RWPE1 (cell line): ENCODE data around the gene CNN2.

Experiments used
- CTCF ChIA-PET: fragments of 350-600 bp; sonication (Branson Sonifier 250); formaldehyde crosslinking; extraction: SDS; loops from one replicate; lab custom pipeline; 2021; lab: Yijun Ruan, JAX
- POLR2A ChIA-PET: fragments of 400-600 bp; formaldehyde crosslinking; extraction: SDS; loops from one replicate; lab custom pipeline; 2020; ENCODE audit warnings: antibody characterized with exemption; ENCODE audit not compliant: low non-redundant PET; lab: Yijun Ruan, JAX
- DNase-seq: peaks from one replicate; pipeline ENCODE4 v3.0.0; 2012; ENCODE audit warnings: low spot score
- H3K27ac ChIP-seq: fragments of 450-650 bp; 2 replicates; pipeline ENCODE4 v1.5.1; 2017
- TF ChIP-seq, protein P1 (sequence below): fragments of 450-650 bp; conservative IDR thresholded peaks from 2 replicates; pipeline ENCODE4 v1.5.1; 2017; ENCODE audit warnings: low read depth, mild to moderate bottlenecking

Gene CNN2

DNA sequence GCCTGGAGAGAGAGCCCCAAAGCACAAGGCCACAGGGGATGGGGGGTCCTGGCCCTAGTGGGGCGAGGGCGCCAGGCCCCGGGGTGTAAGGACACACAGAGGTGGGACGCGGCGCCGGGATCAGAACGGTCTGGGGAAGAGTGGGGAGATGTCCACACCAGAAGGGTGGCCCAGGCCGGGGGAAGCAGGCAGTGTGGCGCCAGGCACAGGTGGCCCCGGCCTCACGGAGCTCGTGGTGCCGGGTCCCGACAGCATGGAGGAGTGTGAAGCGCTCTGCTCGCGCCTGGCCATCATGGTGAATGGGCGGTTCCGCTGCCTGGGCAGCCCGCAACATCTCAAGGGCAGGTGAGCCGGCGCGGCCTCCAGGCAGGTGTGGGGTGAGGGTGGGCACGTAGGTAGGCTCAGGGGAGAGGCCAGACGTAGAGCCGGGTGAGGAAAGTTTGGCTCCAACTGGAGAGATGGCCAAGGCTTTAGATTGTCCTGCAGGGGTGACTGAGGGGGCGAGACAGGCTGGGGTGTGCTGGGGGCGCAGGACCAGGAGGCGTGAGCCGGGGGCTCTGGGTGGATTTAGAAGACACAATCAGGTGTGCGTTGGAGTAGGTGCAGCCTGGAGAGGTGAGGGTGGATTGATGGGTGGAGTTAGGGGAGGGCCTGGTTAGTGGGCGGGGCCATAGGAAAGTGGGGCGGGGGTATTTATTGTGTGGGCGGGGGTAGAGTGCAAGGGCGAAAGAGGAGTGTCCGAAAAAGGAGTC is 37.7 kb downstream of the CNN2 start:
- CTCF ChIA-PET, result interaction anchor here (0.5 to 1.5 kb wide), 10 partner anchors 8 to 159 kb away, joined by 3 to 8 read pairs (median 3); no protein-coding TSS in a partner anchor
- DNase-seq, result no peak
- POLR2A ChIA-PET, result no interaction called here
- peak overlapping the region; percentile 83 for H3K27ac ChIP-seq
- TF ChIP-seq, protein P1, sequence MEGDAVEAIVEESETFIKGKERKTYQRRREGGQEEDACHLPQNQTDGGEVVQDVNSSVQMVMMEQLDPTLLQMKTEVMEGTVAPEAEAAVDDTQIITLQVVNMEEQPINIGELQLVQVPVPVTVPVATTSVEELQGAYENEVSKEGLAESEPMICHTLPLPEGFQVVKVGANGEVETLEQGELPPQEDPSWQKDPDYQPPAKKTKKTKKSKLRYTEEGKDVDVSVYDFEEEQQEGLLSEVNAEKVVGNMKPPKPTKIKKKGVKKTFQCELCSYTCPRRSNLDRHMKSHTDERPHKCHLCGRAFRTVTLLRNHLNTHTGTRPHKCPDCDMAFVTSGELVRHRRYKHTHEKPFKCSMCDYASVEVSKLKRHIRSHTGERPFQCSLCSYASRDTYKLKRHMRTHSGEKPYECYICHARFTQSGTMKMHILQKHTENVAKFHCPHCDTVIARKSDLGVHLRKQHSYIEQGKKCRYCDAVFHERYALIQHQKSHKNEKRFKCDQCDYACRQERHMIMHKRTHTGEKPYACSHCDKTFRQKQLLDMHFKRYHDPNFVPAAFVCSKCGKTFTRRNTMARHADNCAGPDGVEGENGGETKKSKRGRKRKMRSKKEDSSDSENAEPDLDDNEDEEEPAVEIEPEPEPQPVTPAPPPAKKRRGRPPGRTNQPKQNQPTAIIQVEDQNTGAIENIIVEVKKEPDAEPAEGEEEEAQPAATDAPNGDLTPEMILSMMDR, result no peak

DNA sequence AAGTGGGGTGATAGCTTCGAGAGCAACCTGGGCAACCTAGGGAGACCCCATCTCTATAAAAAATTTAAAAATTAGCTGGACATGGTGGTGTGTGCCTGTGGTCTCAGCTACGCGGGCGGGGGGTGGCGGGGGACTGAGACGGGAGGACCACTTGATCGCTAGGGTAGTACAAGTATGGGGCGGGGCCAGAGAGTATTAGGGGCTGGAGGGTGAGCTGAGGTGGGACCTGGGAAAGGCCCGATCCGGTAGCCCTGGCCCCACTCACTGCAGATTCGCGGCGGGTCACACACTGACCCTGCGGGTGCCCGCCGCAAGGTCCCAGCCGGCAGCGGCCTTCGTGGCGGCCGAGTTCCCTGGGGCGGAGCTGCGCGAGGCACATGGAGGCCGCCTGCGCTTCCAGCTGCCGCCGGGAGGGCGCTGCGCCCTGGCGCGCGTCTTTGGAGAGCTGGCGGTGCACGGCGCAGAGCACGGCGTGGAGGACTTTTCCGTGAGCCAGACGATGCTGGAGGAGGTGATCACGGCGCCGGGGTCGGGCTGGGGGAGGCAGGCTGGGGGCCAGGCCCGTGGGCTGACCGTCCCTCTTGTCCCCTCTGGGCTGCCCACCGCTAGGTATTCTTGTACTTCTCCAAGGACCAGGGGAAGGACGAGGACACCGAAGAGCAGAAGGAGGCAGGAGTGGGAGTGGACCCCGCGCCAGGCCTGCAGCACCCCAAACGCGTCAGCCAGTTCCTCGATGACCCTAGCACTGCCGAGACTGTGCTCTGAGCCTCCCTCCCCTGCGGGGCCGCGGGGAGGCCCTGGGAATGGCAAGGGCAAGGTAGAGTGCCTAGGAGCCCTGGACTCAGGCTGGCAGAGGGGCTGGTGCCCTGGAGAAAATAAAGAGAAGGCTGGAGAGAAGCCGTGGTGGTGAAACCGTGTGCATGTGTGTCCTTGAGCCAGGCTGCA is 38.5 kb downstream of the CNN2 start:
- TF ChIP-seq, protein P1, result peak; percentile 89
- H3K27ac ChIP-seq, result peak overlapping the region; percentile 83
- POLR2A ChIA-PET, result interaction anchor here (0.6 kb wide), 2 partner anchors 25 to 39 kb away, joined by 3 read pairs; no protein-coding TSS in a partner anchor
- CTCF ChIA-PET, result interaction anchor here (0.5 to 1.5 kb wide), 13 partner anchors 8 to 158 kb away, joined by 3 to 8 read pairs (median 3); partner anchors contain the start of gene STK11
- DNase-seq, result peak; percentile 60

DNA sequence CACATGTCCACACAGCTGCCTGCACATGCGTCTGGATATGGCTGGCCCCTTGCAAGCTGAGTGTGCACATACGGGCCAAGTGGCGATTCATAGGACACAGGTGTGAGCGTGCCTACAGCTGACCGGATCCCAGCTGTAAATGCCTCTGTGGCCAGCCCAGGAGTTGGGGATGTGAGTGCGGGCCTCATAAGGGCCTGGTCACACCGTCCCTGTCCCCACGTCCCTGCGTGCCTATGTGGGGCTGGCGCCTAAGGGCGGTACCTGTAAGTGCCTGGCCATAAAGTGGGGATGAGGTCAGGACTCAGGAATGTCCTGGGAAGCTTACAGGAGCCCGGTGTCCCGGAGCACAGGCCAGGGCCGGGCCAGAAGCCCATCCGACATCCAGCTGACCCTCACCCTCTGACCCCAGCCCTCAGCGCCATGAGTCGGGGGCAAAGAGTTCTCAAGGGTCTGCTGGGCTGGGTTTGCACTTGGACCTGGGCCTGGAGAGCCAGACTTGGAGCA is 39.2 kb downstream of the CNN2 start:
- CTCF ChIA-PET, result interaction anchor here (0.5 to 1.5 kb wide), 9 partner anchors 15 to 227 kb away, joined by 3 to 8 read pairs (median 4); partner anchors contain the start of gene STK11
- H3K27ac ChIP-seq, result peak overlapping the region; percentile 83
- POLR2A ChIA-PET, result interaction anchor here (0.6 kb wide), 1 partner anchor 40 kb away, joined by 3 read pairs; no protein-coding TSS in a partner anchor
- TF ChIP-seq, protein P1, result no peak
- no peak for DNase-seq

DNA sequence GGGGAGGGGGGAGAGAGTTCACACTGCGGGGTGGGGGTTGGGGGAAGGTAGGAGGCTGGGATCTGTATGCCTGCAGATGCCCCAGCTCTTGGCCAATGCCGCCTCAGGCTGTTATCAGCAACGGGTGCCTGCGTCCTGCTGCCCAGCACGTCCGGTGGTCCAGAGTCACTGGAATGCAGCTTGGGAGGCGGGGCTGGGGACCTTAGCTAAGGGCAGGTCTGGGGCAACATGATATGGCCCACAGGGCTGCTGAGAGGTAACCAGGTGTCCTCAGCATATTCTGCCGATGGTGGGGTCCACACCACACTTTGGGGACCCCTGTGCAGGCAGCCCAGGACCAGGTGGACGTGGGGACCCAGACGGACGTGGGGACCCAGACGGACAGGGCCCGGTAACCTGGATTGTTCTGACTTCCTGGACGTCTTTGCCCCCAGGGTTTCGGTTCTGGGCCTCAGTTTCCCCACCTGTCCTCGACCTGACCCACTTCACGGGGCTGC is 39.9 kb downstream of the CNN2 start:
- TF ChIP-seq, protein P1, result no peak
- ChIA-PET CTCF (interaction anchor here (0.6 to 1.3 kb wide), 2 partner anchors 20 to 228 kb away, joined by 4 to 5 read pairs; no protein-coding TSS in a partner anchor), POLR2A (interaction anchor here (0.6 kb wide), 1 partner anchor 29 kb away, joined by 3 read pairs; no protein-coding TSS in a partner anchor)
- peak overlapping the region; percentile 83 for H3K27ac ChIP-seq
- DNase-seq, result no peak

DNA sequence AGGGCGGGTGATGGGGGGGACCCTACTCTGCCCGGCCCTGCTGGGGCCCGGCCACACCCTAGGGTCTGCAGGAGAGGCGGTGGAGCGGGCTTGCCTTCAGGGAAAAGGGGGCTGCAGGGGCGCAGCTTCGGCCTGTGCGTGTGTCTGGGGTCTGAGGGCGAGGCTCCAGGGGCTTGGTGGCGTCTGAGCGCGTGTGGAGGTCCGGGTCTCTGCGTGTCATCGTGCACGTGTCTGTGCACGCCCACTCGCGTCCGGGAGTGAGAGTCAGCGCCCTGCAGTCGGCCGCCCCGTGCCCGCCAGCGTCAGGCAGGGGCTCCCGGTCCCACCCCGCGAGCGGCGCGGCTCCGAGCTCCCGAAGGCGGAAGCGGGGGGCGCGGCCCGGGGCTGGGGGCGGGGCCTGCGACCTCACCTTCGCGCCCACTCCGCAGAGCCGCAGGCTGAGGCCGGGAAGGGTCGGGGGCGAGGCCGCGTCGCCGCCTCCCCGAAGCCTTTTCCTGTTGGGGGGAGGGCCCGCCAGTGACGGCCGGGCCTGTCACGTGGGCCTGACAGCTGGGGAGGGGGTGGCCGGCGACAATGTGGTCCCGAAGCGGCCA is 40.4 kb downstream of the CNN2 start, which contains the start of gene ARHGAP45:
TSS of gene ARHGAP45 (plus strand) at position 420 of the 593 bp plus-strand sequence. CDS start 239 bp downstream, outside the sequence.
- TF ChIP-seq, protein P1, result no peak
- DNase-seq, result no peak
- POLR2A ChIA-PET, result interaction anchor here (0.6 kb wide), 1 partner anchor 30 kb away, joined by 3 read pairs; no protein-coding TSS in a partner anchor
- CTCF ChIA-PET, result interaction anchor here (1.0 kb wide), 1 partner anchor 66 kb away, joined by 3 read pairs; no protein-coding TSS in a partner anchor
- H3K27ac ChIP-seq, result peak within 1 kb of the TSS; percentile 83
